Coronary artery (tissue), 2 donors: ENCODE measurements around the gene TMED3.

Experiments used
- DNase-seq: peaks from one replicate; pipeline ENCODE4 v3.0.0-alpha.2; 2017; ENCODE audit warnings: low spot score
- H3K27ac ChIP-seq, 2 donors: fragments of 200-600 bp; sonication (generic); one replicate each; pipeline ENCODE4 v1.5.1; 2016 to 2019
- H3K4me3 ChIP-seq: fragments of 200-600 bp; sonication (generic); 2 replicates; pipeline ENCODE4 v1.5.1; 2016; ENCODE audit warnings: mild to moderate bottlenecking, moderate library complexity
- TF ChIP-seq, protein P1 (sequence below): fragments of 200-600 bp; sonication (generic); IDR thresholded peaks from one replicate; pipeline ENCODE4 v1.5.1; 2019; ENCODE audit warnings: antibody characterized with exemption

Gene TMED3

DNA sequence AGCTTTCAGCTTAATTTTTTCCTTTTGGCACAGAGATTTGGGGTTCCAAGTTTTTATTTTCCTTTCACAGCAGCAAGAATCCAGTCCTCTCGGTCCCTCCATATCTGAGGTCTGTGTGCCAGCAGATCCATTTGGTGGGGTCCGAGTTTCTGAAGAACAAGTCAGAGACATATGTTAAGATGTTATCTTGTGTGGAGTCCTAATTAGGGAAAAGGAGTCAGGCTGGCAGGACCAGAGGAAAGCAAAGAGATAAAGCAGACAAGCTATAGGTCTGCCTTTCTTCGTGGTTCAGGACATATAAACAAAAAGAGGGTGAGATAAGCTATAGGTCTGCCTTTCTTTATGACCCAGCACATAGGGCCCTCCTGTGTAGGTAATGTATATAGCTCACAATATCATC lies 54.9 kb downstream of the TMED3 start:
- DNase-seq = no peak
- TF ChIP-seq, protein P1, sequence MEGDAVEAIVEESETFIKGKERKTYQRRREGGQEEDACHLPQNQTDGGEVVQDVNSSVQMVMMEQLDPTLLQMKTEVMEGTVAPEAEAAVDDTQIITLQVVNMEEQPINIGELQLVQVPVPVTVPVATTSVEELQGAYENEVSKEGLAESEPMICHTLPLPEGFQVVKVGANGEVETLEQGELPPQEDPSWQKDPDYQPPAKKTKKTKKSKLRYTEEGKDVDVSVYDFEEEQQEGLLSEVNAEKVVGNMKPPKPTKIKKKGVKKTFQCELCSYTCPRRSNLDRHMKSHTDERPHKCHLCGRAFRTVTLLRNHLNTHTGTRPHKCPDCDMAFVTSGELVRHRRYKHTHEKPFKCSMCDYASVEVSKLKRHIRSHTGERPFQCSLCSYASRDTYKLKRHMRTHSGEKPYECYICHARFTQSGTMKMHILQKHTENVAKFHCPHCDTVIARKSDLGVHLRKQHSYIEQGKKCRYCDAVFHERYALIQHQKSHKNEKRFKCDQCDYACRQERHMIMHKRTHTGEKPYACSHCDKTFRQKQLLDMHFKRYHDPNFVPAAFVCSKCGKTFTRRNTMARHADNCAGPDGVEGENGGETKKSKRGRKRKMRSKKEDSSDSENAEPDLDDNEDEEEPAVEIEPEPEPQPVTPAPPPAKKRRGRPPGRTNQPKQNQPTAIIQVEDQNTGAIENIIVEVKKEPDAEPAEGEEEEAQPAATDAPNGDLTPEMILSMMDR = no peak
- H3K27ac ChIP-seq = no peak overlapping the region

DNA sequence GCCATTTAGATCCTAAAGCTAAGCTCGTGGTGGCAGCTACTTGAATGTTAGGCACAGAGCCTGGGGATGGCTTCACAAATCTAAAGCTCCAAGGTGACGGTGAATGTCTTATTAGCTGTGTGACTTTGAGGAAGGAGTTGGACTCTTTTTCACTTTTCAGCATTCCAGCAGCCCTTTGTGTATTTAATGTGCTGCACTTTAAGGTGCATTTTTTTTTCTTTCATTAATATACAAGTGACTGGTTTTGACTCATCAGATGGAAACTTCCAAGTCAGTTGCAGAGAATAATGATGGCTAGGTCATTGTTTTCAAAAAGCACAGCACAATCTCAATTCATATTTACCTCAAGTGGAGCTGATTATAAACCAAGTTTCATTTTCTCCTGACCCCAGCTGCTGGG lies 55.8 kb downstream of the TMED3 start:
- H3K27ac ChIP-seq = no peak overlapping the region
- no peak for DNase-seq
- TF ChIP-seq, protein P1 = no peak
- no peak overlapping the region for H3K4me3 ChIP-seq

More for the DNA sequence above, 54.9 kb downstream of the TMED3 start:
- H3K4me3 ChIP-seq = no peak overlapping the region

DNA sequence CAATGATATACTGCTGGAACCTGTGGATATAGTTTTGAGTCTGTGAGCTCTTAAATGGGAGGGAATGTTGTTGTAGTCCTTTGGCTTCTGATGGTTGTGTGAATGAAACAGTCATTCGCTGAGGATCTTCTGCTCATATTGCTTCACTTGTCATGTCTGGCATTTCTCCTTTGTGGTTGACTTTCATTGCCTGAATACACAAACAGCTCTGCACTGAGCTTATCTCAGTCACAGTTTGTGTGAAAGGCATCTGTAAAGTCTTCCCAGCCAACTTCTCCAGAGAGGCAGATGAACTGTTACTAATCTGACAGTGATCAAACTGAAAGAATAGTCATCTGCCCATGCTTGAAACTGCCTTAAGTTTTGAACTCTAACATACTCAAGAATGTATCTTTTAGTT lies 59.8 kb downstream of the TMED3 start:
- no peak overlapping the region for H3K27ac ChIP-seq
- H3K4me3 ChIP-seq = no peak overlapping the region
- no peak for DNase-seq
- TF ChIP-seq, protein P1 = no peak

DNA sequence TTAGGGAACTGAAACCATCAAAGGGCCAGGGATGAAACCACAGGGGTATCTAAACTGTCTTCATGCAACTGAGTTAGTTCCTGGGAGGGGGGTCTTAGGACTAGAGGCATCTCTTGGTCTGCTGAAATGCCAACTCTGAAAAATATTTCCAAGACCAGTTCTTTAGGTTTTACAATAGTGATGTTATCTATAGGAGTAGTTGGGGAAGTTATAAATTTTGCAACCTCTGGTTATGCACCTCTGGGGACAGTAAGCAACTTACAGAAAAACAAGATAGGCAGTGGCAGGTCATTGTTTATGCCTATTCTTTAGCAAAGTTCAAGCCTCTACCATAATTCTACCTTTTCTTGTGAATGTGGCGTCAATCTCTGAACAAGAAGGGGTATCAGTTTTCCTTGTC lies 60.7 kb downstream of the TMED3 start:
- no peak overlapping the region for H3K4me3 ChIP-seq
- H3K27ac ChIP-seq = no peak overlapping the region
- TF ChIP-seq, protein P1 = no peak
- DNase-seq = no peak

DNA sequence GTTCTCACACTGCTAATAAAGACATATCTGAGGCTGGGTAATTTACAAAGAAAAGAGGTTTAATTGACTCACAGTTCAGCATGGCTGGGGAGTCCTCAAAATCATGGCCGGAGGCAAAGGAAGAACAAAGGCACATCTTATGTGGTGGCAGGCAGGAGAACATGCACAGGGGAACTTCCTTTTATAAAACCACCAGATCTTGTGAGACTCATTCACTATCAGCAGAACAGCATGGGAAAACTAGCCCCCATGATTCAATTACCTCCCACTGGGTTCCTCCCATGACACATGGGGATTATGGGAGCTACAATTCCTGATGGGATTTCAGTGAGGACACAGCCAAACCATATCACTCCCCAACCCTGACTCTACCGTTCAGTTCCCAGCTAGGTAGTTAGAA lies 61.5 kb downstream of the TMED3 start:
- no peak overlapping the region for H3K4me3 ChIP-seq
- H3K27ac ChIP-seq = no peak overlapping the region
- no peak for DNase-seq
- TF ChIP-seq, protein P1 = no peak
